Ishikawa (cell line): Measurements from ENCODE around the gene ARVCF.

Experiments
- CEBPB ChIP-seq: IDR thresholded peaks from 2 replicates; pipeline ENCODE4 v1.6.1; 2012
- CREB1 ChIP-seq: IDR thresholded peaks from 2 replicates; pipeline ENCODE4 v1.6.1; 2012; ENCODE audit warnings: low read depth
- EGR1 ChIP-seq: IDR thresholded peaks from 2 replicates; pipeline ENCODE4 v1.6.1; 2012
- EP300 ChIP-seq: IDR thresholded peaks from 2 replicates; pipeline ENCODE4 v1.6.1; 2012; ENCODE audit warnings: borderline replicate concordance
- FOXM1 ChIP-seq: IDR thresholded peaks from 2 replicates; pipeline ENCODE4 v1.6.1; 2012; ENCODE audit warnings: low read depth, borderline replicate concordance
- MAX ChIP-seq: IDR thresholded peaks from 2 replicates; pipeline ENCODE4 v1.6.1; 2012
- NFIC ChIP-seq: IDR thresholded peaks from 2 replicates; pipeline ENCODE4 v1.6.1; 2012
- RAD21 ChIP-seq: IDR thresholded peaks from 2 replicates; pipeline ENCODE4 v1.6.1; 2012; ENCODE audit warnings: low read depth
- TAF1 ChIP-seq: IDR thresholded peaks from 2 replicates; pipeline ENCODE4 v1.6.1; 2012; ENCODE audit warnings: low read depth, mild to moderate bottlenecking
- TCF12 ChIP-seq: IDR thresholded peaks from 2 replicates; pipeline ENCODE4 v1.6.1; 2012; ENCODE audit warnings: low read depth
- TEAD4 ChIP-seq: IDR thresholded peaks from 2 replicates; pipeline ENCODE4 v1.6.1; 2012
- YY1 ChIP-seq: IDR thresholded peaks from 2 replicates; pipeline ENCODE4 v1.6.1; 2012; ENCODE audit warnings: low read depth
- ZBTB7A ChIP-seq: IDR thresholded peaks from 2 replicates; pipeline ENCODE4 v1.6.1; 2012; ENCODE audit warnings: low read depth
- TF ChIP-seq, protein P1 (sequence below): IDR thresholded peaks from 2 replicates; pipeline ENCODE4 v1.6.1; 2012; ENCODE audit warnings: low read depth, mild to moderate bottlenecking
- TF ChIP-seq, protein P2 (sequence below): IDR thresholded peaks from 2 replicates; pipeline ENCODE4 v1.6.1; 2012

Gene ARVCF

DNA sequence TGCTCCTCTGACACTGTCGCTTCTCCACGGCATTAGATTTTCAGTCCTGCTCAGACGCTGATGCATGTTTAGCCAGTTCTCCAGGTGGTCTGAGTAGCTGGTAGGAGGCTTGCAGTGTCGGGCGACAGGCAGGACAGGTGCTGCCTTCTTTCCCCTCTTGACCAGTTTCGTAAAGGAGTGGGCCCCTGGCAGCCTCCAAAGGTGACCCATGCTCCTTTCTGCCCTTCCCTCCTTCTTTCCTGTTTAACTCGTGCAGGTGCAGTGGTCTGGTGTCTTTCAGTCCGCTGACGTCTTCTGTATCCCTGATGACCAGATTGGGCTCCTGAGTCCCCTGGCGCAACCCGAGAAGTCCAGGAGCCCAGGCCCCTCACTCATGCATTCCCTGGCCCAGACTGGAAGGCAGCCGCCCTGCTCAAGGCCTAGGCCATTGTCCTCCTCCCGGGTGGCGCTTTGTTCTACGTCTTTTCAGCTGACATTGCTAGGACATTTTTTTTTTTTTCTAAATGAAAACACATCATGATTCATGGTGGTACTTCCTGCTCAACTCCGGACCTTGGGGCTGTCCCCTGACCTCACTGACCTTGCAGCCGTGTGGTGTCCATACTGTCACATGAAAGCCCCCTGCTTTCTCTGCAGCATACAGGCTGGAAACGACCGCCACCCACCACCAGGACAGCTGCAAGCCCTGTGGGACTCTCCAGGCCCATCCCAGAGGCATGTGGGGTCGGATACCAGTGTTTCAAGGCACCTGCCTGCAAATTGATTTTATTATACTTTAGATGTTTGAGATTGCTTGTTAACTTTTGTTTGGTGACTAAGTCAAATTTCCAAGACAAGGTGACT is 49.5 kb downstream of the ARVCF start:
- TF ChIP-seq YY1 (no peak), CREB1 (no peak), TEAD4 (no peak), TAF1 (no peak), EGR1 (no peak), FOXM1 (no peak)
- TF ChIP-seq, protein P1, sequence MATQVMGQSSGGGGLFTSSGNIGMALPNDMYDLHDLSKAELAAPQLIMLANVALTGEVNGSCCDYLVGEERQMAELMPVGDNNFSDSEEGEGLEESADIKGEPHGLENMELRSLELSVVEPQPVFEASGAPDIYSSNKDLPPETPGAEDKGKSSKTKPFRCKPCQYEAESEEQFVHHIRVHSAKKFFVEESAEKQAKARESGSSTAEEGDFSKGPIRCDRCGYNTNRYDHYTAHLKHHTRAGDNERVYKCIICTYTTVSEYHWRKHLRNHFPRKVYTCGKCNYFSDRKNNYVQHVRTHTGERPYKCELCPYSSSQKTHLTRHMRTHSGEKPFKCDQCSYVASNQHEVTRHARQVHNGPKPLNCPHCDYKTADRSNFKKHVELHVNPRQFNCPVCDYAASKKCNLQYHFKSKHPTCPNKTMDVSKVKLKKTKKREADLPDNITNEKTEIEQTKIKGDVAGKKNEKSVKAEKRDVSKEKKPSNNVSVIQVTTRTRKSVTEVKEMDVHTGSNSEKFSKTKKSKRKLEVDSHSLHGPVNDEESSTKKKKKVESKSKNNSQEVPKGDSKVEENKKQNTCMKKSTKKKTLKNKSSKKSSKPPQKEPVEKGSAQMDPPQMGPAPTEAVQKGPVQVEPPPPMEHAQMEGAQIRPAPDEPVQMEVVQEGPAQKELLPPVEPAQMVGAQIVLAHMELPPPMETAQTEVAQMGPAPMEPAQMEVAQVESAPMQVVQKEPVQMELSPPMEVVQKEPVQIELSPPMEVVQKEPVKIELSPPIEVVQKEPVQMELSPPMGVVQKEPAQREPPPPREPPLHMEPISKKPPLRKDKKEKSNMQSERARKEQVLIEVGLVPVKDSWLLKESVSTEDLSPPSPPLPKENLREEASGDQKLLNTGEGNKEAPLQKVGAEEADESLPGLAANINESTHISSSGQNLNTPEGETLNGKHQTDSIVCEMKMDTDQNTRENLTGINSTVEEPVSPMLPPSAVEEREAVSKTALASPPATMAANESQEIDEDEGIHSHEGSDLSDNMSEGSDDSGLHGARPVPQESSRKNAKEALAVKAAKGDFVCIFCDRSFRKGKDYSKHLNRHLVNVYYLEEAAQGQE: no peak
- TF ChIP-seq, protein P2, sequence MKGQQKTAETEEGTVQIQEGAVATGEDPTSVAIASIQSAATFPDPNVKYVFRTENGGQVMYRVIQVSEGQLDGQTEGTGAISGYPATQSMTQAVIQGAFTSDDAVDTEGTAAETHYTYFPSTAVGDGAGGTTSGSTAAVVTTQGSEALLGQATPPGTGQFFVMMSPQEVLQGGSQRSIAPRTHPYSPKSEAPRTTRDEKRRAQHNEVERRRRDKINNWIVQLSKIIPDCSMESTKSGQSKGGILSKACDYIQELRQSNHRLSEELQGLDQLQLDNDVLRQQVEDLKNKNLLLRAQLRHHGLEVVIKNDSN: no peak

GRCh38 chr22:19965771-19966709 is 50.6 kb downstream of the ARVCF start:
- TF ChIP-seq NFIC (peak; percentile 50), FOXM1 (no peak), MAX (no peak)

DNA sequence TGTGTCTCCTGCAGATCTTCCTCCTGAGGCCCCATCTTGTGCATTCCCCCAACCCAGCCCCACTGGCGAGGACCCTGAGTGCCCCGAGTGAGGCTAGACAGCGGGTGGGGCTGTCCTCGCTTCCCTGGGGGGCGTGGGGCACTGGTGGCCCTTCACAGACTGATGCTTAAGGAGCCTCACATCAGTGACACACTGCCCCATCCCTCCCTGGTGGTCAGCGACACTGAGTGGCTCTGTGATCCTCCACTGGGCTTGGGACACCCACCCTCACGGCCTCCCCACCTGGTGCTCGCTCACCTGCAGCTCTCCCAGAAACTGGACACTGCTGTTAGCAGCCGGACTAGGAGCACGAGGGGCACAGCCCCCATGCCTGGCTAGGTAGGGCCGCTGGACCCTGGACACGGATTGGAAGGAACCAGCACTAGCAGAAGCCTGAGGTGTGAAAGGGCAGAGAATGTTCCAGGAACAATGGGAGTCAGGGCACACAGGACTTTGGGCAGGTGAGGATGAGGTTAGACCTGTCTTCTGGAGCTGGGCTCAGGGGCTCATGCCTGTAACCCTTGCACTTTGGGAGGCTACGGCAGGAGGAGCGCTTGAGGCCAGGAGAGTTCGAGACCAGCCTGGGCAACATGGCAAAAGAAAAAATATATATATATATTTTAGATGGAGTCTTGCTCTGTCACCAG is 51.8 kb downstream of the ARVCF start:
- TF ChIP-seq MAX: no peak
- TF ChIP-seq EGR1: no peak
- TF ChIP-seq CEBPB: no peak
- TF ChIP-seq, protein P2: no peak
- TF ChIP-seq ZBTB7A: no peak
- no peak for TF ChIP-seq FOXM1
- TF ChIP-seq TCF12: no peak
- no peak for TF ChIP-seq RAD21

DNA sequence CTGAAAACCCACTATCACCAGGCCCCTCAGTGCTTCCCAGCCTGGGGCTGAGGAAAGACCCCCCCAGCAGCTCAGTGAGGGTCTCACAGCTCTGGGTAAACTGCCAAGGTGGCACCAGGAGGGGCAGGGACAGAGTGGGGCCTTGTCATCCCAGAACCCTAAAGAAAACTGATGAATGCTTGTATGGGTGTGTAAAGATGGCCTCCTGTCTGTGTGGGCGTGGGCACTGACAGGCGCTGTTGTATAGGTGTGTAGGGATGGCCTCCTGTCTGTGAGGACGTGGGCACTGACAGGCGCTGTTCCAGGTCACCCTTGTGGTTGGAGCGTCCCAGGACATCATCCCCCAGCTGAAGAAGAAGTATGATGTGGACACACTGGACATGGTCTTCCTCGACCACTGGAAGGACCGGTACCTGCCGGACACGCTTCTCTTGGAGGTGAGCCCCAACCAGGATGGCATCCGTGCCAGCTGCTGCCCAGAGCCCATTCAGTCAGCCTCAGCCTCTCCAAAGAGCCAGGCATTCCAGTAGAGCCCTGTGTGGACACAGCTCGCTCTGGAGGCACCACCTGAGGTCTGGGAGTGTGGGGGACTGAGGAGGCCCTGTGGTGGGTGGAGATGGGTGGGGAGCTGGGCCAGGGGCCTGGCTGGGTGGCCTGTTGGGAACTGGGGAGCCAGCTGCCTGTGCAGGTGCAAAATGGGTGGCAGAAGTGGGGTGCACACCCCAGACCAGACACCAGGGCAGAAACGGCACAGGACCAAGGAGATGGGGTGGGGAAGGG is 52.6 kb downstream of the ARVCF start:
- no peak for TF ChIP-seq CEBPB
- TF ChIP-seq EP300: no peak
- TF ChIP-seq MAX: no peak
- TF ChIP-seq NFIC: no peak
- TF ChIP-seq FOXM1: no peak
- no peak for TF ChIP-seq YY1
- no peak for TF ChIP-seq CREB1
- no peak for TF ChIP-seq TEAD4
- no peak for TF ChIP-seq RAD21
- TF ChIP-seq, protein P2: no peak
- no peak for TF ChIP-seq EGR1
- TF ChIP-seq TCF12: no peak
- no peak for TF ChIP-seq ZBTB7A
- TF ChIP-seq, protein P1: no peak
